HTR-8/SVneo (cell line): Measurements from ENCODE around the gene KRT33A.
A peak's percentile ranks its signal among the peaks of the same experiment; 100 is the strongest.
"Not testable (repeated sequence)": the region's sequence is repeated elsewhere in the genome, so short reads cannot be mapped to it uniquely, and the experiment has no call there.

Experiments used
- DNase-seq: peaks from one replicate; pipeline ENCODE4 v3.0.0; 2011; ENCODE audit warnings: low spot score, mixed read lengths; ENCODE audit not compliant: insufficient read length
- FAIRE-seq: peaks from 2 replicates; lab custom pipeline; 2011; peaks lifted over from hg19 to GRCh38; lab: Jason Lieb, UNC

The KRT33A gene

GRCh38 chr17:41367426-41368075 lies 16.9 kb upstream of the KRT33A start:
- FAIRE-seq = peak; percentile 91

GRCh38 chr17:41366070-41366469 lies 15.4 kb upstream of the KRT33A start:
- no peak for FAIRE-seq
- DNase-seq = no peak

More at GRCh38 chr17:41367426-41368075, 16.9 kb upstream of the KRT33A start:
- peak; percentile 76 for DNase-seq

- FAIRE-seq (peak; percentile 28), DNase-seq (no peak)
These were observed 13.3 kb upstream of the KRT33A start for GRCh38 chr17:41363881-41364280.

GRCh38 chr17:41360296-41360995 lies 9.8 kb upstream of the KRT33A start:
- FAIRE-seq (peak; percentile 82), DNase-seq (peak; percentile 52)

GRCh38 chr17:41354536-41354935 lies 3.9 kb upstream of the KRT33A start:
- no peak for FAIRE-seq

GRCh38 chr17:41352597-41353366 lies 2.2 kb upstream of the KRT33A start:
- FAIRE-seq = no peak
- DNase-seq = no peak

More at GRCh38 chr17:41354536-41354935, 3.9 kb upstream of the KRT33A start:
- DNase-seq = no peak

GRCh38 chr17:41351177-41351576 lies 549 bp upstream of the KRT33A start:
- FAIRE-seq = no peak
- no peak for DNase-seq

GRCh38 chr17:41347869-41348760 lies 2.5 kb downstream of the KRT33A start:
- DNase-seq (no peak), FAIRE-seq (peak; percentile 16)

- not testable (repeated sequence) for FAIRE-seq, DNase-seq
These were observed 4.2 kb downstream of the KRT33A start for GRCh38 chr17:41346421-41346820.

GRCh38 chr17:41345992-41346391 lies 4.6 kb downstream of the KRT33A start:
- no peak for FAIRE-seq
- no peak for DNase-seq

GRCh38 chr17:41343029-41343428 lies 7.6 kb downstream of the KRT33A start:
- no peak for FAIRE-seq

GRCh38 chr17:41340934-41341861 lies 9.4 kb downstream of the KRT33A start:
- FAIRE-seq = no peak
- no peak for DNase-seq

More at GRCh38 chr17:41343029-41343428, 7.6 kb downstream of the KRT33A start:
- no peak for DNase-seq

GRCh38 chr17:41340494-41340893 lies 10.1 kb downstream of the KRT33A start:
- no peak for DNase-seq
- FAIRE-seq = peak; percentile 55

GRCh38 chr17:41339571-41340172 lies 11.0 kb downstream of the KRT33A start:
- FAIRE-seq (no peak), DNase-seq (no peak)

GRCh38 chr17:41338961-41339485 lies 11.6 kb downstream of the KRT33A start:
- FAIRE-seq = no peak
- DNase-seq = no peak

- FAIRE-seq (no peak), DNase-seq (no peak)
These were observed 14.9 kb downstream of the KRT33A start for GRCh38 chr17:41335747-41336146.

- no peak for DNase-seq
These were observed 16.0 kb downstream of the KRT33A start for GRCh38 chr17:41334385-41335305.

More at GRCh38 chr17:41334385-41335305, 16.0 kb downstream of the KRT33A start:
- no peak for FAIRE-seq
